Measurements from ENCODE around the gene ERAS. TPM values are rescaled to one million over a fixed set of nuclear protein-coding genes. Genes with fewer than 3 reads are reported as not detected.

ERAS gene
- polyA plus RNA-seq, 4 donors, result 0.07 to 0.09 TPM; not detected in 2

GRCh38 chrX:48785540-48786214 lies 40.6 kb upstream of the ERAS start:
- Histone ChIP-seq H3K9me3 (ENCODE audit: control insufficient read depth in 2 of 2, insufficient read depth in 1 of 2, low read depth in 1 of 2, low read length in 1 of 2) (no peaks in the 10 kb centered on the region), H3K36me3 (ENCODE audit: control insufficient read depth in 3 of 3, insufficient read depth in 2 of 3, low read depth in 1 of 3, low read length in 3 of 3) (no peaks in the 10 kb centered on the region), H3K27me3 (ENCODE audit: control insufficient read depth in 3 of 3, insufficient read depth in 3 of 3, low read length in 3 of 3) (no peaks in the 10 kb centered on the region), H3K4me1 (ENCODE audit: control insufficient read depth in 3 of 3, insufficient read depth in 2 of 3, low read depth in 1 of 3, low read length in 2 of 3) (no peaks in the 10 kb centered on the region), H3K27ac (ENCODE audit: low read depth in 1 of 3, low read length in 2 of 3) (no peak overlapping the region), H3K4me3 (ENCODE audit: low read depth in 1 of 3, low read length in 3 of 3) (no peak overlapping the region)
- FAIRE-seq, result no peak
- no peak for DNase-seq
- WGBS, 3 donors, result 54 to 76% (median 64%) methylated on average over 13 to 16 of the region's 16 CpGs

GRCh38 chrX:48786341-48786800 lies 39.9 kb upstream of the ERAS start, which contains the start of gene GATA1:
Gene GATA1, plus strand, starts transcription at chrX:48786590. Its CDS starts 4,520 bp downstream, at chrX:48791110.
- WGBS, 3 donors, result 63 to 75% (median 71%) methylated on average over 4 to 7 of the region's 7 CpGs
- Histone ChIP-seq H3K36me3 (ENCODE audit: control insufficient read depth in 3 of 3, insufficient read depth in 2 of 3, low read depth in 1 of 3, low read length in 3 of 3) (no peaks in the 10 kb centered on the region), H3K27ac (ENCODE audit: low read depth in 1 of 3, low read length in 2 of 3) (no peak within 1 kb of the TSS), H3K9me3 (ENCODE audit: control insufficient read depth in 2 of 2, insufficient read depth in 1 of 2, low read depth in 1 of 2, low read length in 1 of 2) (no peaks in the 10 kb centered on the region), H3K4me1 (ENCODE audit: control insufficient read depth in 3 of 3, insufficient read depth in 2 of 3, low read depth in 1 of 3, low read length in 2 of 3) (no peaks in the 10 kb centered on the region), H3K4me3 (ENCODE audit: low read depth in 1 of 3, low read length in 3 of 3) (no peak within 1 kb of the TSS), H3K27me3 (ENCODE audit: control insufficient read depth in 3 of 3, insufficient read depth in 3 of 3, low read length in 3 of 3) (no peaks in the 10 kb centered on the region)
- FAIRE-seq (no peak), DNase-seq (no peak)

GRCh38 chrX:48786825-48787504 lies 39.3 kb upstream of the ERAS start:
- FAIRE-seq (no peak), DNase-seq (no peak)
- Histone ChIP-seq H3K4me3 (ENCODE audit: low read depth in 1 of 3, low read length in 3 of 3) (no peak overlapping the region), H3K36me3 (ENCODE audit: control insufficient read depth in 3 of 3, insufficient read depth in 2 of 3, low read depth in 1 of 3, low read length in 3 of 3) (no peaks in the 10 kb centered on the region), H3K9me3 (ENCODE audit: control insufficient read depth in 2 of 2, insufficient read depth in 1 of 2, low read depth in 1 of 2, low read length in 1 of 2) (no peaks in the 10 kb centered on the region), H3K4me1 (ENCODE audit: control insufficient read depth in 3 of 3, insufficient read depth in 2 of 3, low read depth in 1 of 3, low read length in 2 of 3) (no peaks in the 10 kb centered on the region), H3K27ac (ENCODE audit: low read depth in 1 of 3, low read length in 2 of 3) (no peak overlapping the region), H3K27me3 (ENCODE audit: control insufficient read depth in 3 of 3, insufficient read depth in 3 of 3, low read length in 3 of 3) (no peaks in the 10 kb centered on the region)
- 61 to 74% (median 69%) methylated on average over 6 of the region's 6 CpGs for WGBS, 3 donors

GRCh38 chrX:48787505-48788443 lies 38.5 kb upstream of the ERAS start:
- Histone ChIP-seq H3K9me3 (ENCODE audit: control insufficient read depth in 2 of 2, insufficient read depth in 1 of 2, low read depth in 1 of 2, low read length in 1 of 2) (no peaks in the 10 kb centered on the region), H3K27me3 (ENCODE audit: control insufficient read depth in 3 of 3, insufficient read depth in 3 of 3, low read length in 3 of 3) (no peaks in the 10 kb centered on the region), H3K4me1 (ENCODE audit: control insufficient read depth in 3 of 3, insufficient read depth in 2 of 3, low read depth in 1 of 3, low read length in 2 of 3) (no peaks in the 10 kb centered on the region), H3K36me3 (ENCODE audit: control insufficient read depth in 3 of 3, insufficient read depth in 2 of 3, low read depth in 1 of 3, low read length in 3 of 3) (no peaks in the 10 kb centered on the region), H3K4me3 (ENCODE audit: low read depth in 1 of 3, low read length in 3 of 3) (no peak overlapping the region), H3K27ac (ENCODE audit: low read depth in 1 of 3, low read length in 2 of 3) (no peak overlapping the region)
- WGBS, 3 donors, result 35 to 52% (median 45%) methylated on average over 15 to 17 of the region's 17 CpGs
- FAIRE-seq, result no peak
- DNase-seq, result no peak

- 53 to 69% (median 55%) methylated on average over 7 of the region's 7 CpGs for WGBS, 3 donors
- FAIRE-seq (no peak), DNase-seq (no peak)
- no peak overlapping the region for H3K27ac ChIP-seq (ENCODE audit: low read depth in 1 of 3, low read length in 2 of 3)
- H3K4me1 ChIP-seq (ENCODE audit: control insufficient read depth in 3 of 3, insufficient read depth in 2 of 3, low read depth in 1 of 3, low read length in 2 of 3), result peaks cover 0 to 9% (median 0%) of the 10 kb centered on the region in 3 donors
- no peaks in the 10 kb centered on the region for H3K9me3 ChIP-seq (ENCODE audit: control insufficient read depth in 2 of 2, insufficient read depth in 1 of 2, low read depth in 1 of 2, low read length in 1 of 2)
- H3K4me3 ChIP-seq (ENCODE audit: low read depth in 1 of 3, low read length in 3 of 3), result no peak overlapping the region
- H3K36me3 ChIP-seq (ENCODE audit: control insufficient read depth in 3 of 3, insufficient read depth in 2 of 3, low read depth in 1 of 3, low read length in 3 of 3), result no peaks in the 10 kb centered on the region
- no peaks in the 10 kb centered on the region for H3K27me3 ChIP-seq (ENCODE audit: control insufficient read depth in 3 of 3, insufficient read depth in 3 of 3, low read length in 3 of 3)
These were observed 36.7 kb upstream of the ERAS start for GRCh38 chrX:48789366-48790220.

- FAIRE-seq (no peak), DNase-seq (no peak)
- H3K4me3 ChIP-seq (ENCODE audit: low read depth in 1 of 3, low read length in 3 of 3), result no peak overlapping the region
- WGBS, 3 donors, result 62 to 72% (median 70%) methylated on average over 5 of the region's 5 CpGs
- peaks cover 0 to 12% (median 0%) of the 10 kb centered on the region in 3 donors for H3K4me1 ChIP-seq (ENCODE audit: control insufficient read depth in 3 of 3, insufficient read depth in 2 of 3, low read depth in 1 of 3, low read length in 2 of 3)
- H3K9me3 ChIP-seq (ENCODE audit: control insufficient read depth in 2 of 2, insufficient read depth in 1 of 2, low read depth in 1 of 2, low read length in 1 of 2), result no peaks in the 10 kb centered on the region
- H3K27me3 ChIP-seq (ENCODE audit: control insufficient read depth in 3 of 3, insufficient read depth in 3 of 3, low read length in 3 of 3), result no peaks in the 10 kb centered on the region
- H3K36me3 ChIP-seq (ENCODE audit: control insufficient read depth in 3 of 3, insufficient read depth in 2 of 3, low read depth in 1 of 3, low read length in 3 of 3), result no peaks in the 10 kb centered on the region
- no peak overlapping the region for H3K27ac ChIP-seq (ENCODE audit: low read depth in 1 of 3, low read length in 2 of 3)
These were observed 35.8 kb upstream of the ERAS start for GRCh38 chrX:48790477-48790876.

- Histone ChIP-seq H3K4me1 (ENCODE audit: control insufficient read depth in 3 of 3, insufficient read depth in 2 of 3, low read depth in 1 of 3, low read length in 2 of 3) (peaks cover 0 to 17% (median 0%) of the 10 kb centered on the region in 3 donors), H3K9me3 (ENCODE audit: control insufficient read depth in 2 of 2, insufficient read depth in 1 of 2, low read depth in 1 of 2, low read length in 1 of 2) (no peaks in the 10 kb centered on the region), H3K27me3 (ENCODE audit: control insufficient read depth in 3 of 3, insufficient read depth in 3 of 3, low read length in 3 of 3) (no peaks in the 10 kb centered on the region), H3K36me3 (ENCODE audit: control insufficient read depth in 3 of 3, insufficient read depth in 2 of 3, low read depth in 1 of 3, low read length in 3 of 3) (no peaks in the 10 kb centered on the region), H3K4me3 (ENCODE audit: low read depth in 1 of 3, low read length in 3 of 3) (no peak overlapping the region), H3K27ac (ENCODE audit: low read depth in 1 of 3, low read length in 2 of 3) (no peak overlapping the region)
- 84 to 92% (median 92%) methylated on average over 6 to 11 of the region's 11 CpGs for WGBS, 3 donors
- FAIRE-seq (no peak), DNase-seq (no peak)
These were observed 35.1 kb upstream of the ERAS start for GRCh38 chrX:48791063-48791820.
